IMR-90 (cell line): ENCODE results near the gene REN. TPM values are rescaled to one million over a fixed set of nuclear protein-coding genes. Genes with fewer than 3 reads are reported as not detected.

Source experiments
- ATAC-seq: fragments of 200-7000 bp; cut with Tn5 transposase; 2 replicates; pipeline ENCODE4 v1.9.1; 2020; ENCODE audit warnings: low read depth, mild to moderate bottlenecking, moderate library complexity
- BruUV-seq: library from RNA; stranded (reverse); fragments of 400-500 nt; replicated peaks from 2 replicates; lab custom pipeline; 2021; lab: Mats Ljungman, UMichigan
- CTCF ChIA-PET: fragments of 300-600 bp; formaldehyde crosslinking; extraction: SDS; loops from one replicate; lab custom pipeline; 2021; ENCODE audit warnings: antibody characterized with exemption; lab: Yijun Ruan, JAX
- POLR2A ChIA-PET: fragments of 300-600 bp; sonication (Branson Sonifier 250); formaldehyde crosslinking; loops from one replicate; lab custom pipeline; 2022; ENCODE audit warnings: antibody characterized with exemption; ENCODE audit not compliant: unreplicated experiment; lab: Charles Lee
- DNase-seq: peaks from one replicate; pipeline ENCODE4 v3.0.0; 2013
- H2AFZ ChIP-seq: replicated peaks from 2 replicates; pipeline ENCODE3; 2013; ENCODE audit warnings: low read length, mild to moderate bottlenecking; ENCODE audit not compliant: poor library complexity
- H2AK5ac ChIP-seq: 2 replicates; pipeline ENCODE4 v1.6.1; 2013; ENCODE audit warnings: low read depth, low read length, inconsistent platforms
- H2AK9ac ChIP-seq: replicated peaks from 2 replicates; pipeline ENCODE3; 2013; ENCODE audit warnings: mild to moderate bottlenecking, low read depth, low read length, moderate library complexity; ENCODE audit not compliant: poor library complexity
- H2BK120ac ChIP-seq: 2 replicates; pipeline ENCODE4 v1.6.1; 2013; ENCODE audit warnings: low read depth, low read length, inconsistent platforms
- H2BK15ac ChIP-seq: 3 replicates; pipeline ENCODE4 v1.6.1; 2013; ENCODE audit warnings: low read depth, low read length, inconsistent platforms
- H2BK20ac ChIP-seq: 2 replicates; pipeline ENCODE4 v1.6.1; 2013; ENCODE audit warnings: low read depth, mild to moderate bottlenecking, inconsistent platforms, low read length, moderate library complexity
- H2BK5ac ChIP-seq: 2 replicates; pipeline ENCODE4 v1.6.1; 2013; ENCODE audit warnings: mild to moderate bottlenecking, low read depth, low read length, inconsistent platforms; ENCODE audit not compliant: poor library complexity, severe bottlenecking
- H3K14ac ChIP-seq: replicated peaks from 2 replicates; pipeline ENCODE4 v1.6.1; 2013; ENCODE audit warnings: low read depth, low read length, inconsistent platforms
- H3K18ac ChIP-seq: 2 replicates; pipeline ENCODE4 v1.6.1; 2013; ENCODE audit warnings: low read depth, low read length, control low read depth
- H3K23ac ChIP-seq: 2 replicates; pipeline ENCODE4 v1.6.1; 2013; ENCODE audit warnings: low read depth, low read length, inconsistent platforms
- H3K27ac ChIP-seq: 2 replicates; pipeline ENCODE4 v1.5.1; 2013; ENCODE audit warnings: mild to moderate bottlenecking, control low read depth, low read length; ENCODE audit not compliant: insufficient read depth
- H3K27me3 ChIP-seq: 2 replicates; pipeline ENCODE4 v1.6.1; 2013; ENCODE audit warnings: low read length; ENCODE audit not compliant: control insufficient read depth, insufficient read depth
- H3K36me3 ChIP-seq: 2 replicates; pipeline ENCODE4 v1.6.1; 2013; ENCODE audit warnings: low read length, mixed read lengths; ENCODE audit not compliant: control insufficient read depth, insufficient read depth
- H3K4ac ChIP-seq: 2 replicates; pipeline ENCODE4 v1.6.1; 2013; ENCODE audit warnings: low read depth, low read length, inconsistent platforms
- H3K4me1 ChIP-seq: 2 replicates; pipeline ENCODE4 v1.6.1; 2013; ENCODE audit warnings: low read length, mixed read lengths; ENCODE audit not compliant: control insufficient read depth, insufficient read depth
- H3K4me2 ChIP-seq: 2 replicates; pipeline ENCODE4 v1.6.1; 2013; ENCODE audit warnings: low read depth, mild to moderate bottlenecking, control low read depth, low read length, moderate library complexity
- H3K4me3 ChIP-seq: 2 replicates; pipeline ENCODE4 v1.5.1; 2013; ENCODE audit warnings: low read depth, mild to moderate bottlenecking, control low read depth, low read length, moderate library complexity; ENCODE audit not compliant: insufficient read depth
- H3K56ac ChIP-seq: 2 replicates; pipeline ENCODE4 v1.6.1; 2013; ENCODE audit warnings: low read length, inconsistent platforms; ENCODE audit not compliant: insufficient read depth; ENCODE audit errors: extremely low read depth
- H3K79me1 ChIP-seq, 2 experiments: 2 replicates each; pipeline ENCODE4 v1.6.1; 2013; ENCODE audit warnings: low read length in 2 of 2, inconsistent platforms in 1 of 2, low read depth in 1 of 2
- H3K9ac ChIP-seq: 2 replicates; pipeline ENCODE4 v1.6.1; 2013; ENCODE audit warnings: low read depth, low read length, control low read depth
- H3K9me1 ChIP-seq: 2 replicates; pipeline ENCODE4 v1.6.1; 2013; ENCODE audit warnings: low read length, inconsistent platforms; ENCODE audit not compliant: insufficient read depth
- H3K9me3 ChIP-seq: 2 replicates; pipeline ENCODE4 v1.6.1; 2013; ENCODE audit warnings: low read length; ENCODE audit not compliant: control insufficient read depth, insufficient read depth
- H4K20me1 ChIP-seq: 2 replicates; pipeline ENCODE4 v1.6.1; 2013; ENCODE audit warnings: low read length, inconsistent platforms; ENCODE audit not compliant: insufficient read depth
- H4K5ac ChIP-seq: 2 replicates; pipeline ENCODE4 v1.6.1; 2013; ENCODE audit warnings: mild to moderate bottlenecking, low read depth, low read length, control low read depth
- H4K8ac ChIP-seq, 2 experiments: 2 replicates each; pipeline ENCODE4 v1.6.1; 2013; ENCODE audit warnings: low read depth in 2 of 2, low read length in 2 of 2, control low read depth in 1 of 2, inconsistent platforms in 1 of 2
- H4K91ac ChIP-seq: 2 replicates; pipeline ENCODE4 v1.6.1; 2013; ENCODE audit warnings: low read depth, low read length, inconsistent platforms; ENCODE audit not compliant: insufficient read depth
- BHLHE40 ChIP-seq: fragments of 150-350 bp; IDR thresholded peaks from 2 replicates; pipeline ENCODE4 v1.6.1; 2016; ENCODE audit warnings: mild to moderate bottlenecking, low read depth, low read length
- CEBPB ChIP-seq: IDR thresholded peaks from 2 replicates; pipeline ENCODE4 v1.6.1; 2012; ENCODE audit warnings: low read depth, low read length, improper control_type of control experiment
- CTCF ChIP-seq: conservative IDR thresholded peaks from 2 replicates; pipeline ENCODE4 v1.5.1; 2012; ENCODE audit warnings: mild to moderate bottlenecking, low read depth, low read length, improper control_type of control experiment
- ELK1 ChIP-seq: fragments of 150-350 bp; IDR thresholded peaks from 2 replicates; pipeline ENCODE4 v1.6.1; 2016; ENCODE audit warnings: low read depth, mild to moderate bottlenecking, low read length, moderate library complexity, borderline replicate concordance
- FOS ChIP-seq: fragments of 150-350 bp; IDR thresholded peaks from 2 replicates; pipeline ENCODE4 v1.6.1; 2016; ENCODE audit warnings: low read depth, low read length
- MAZ ChIP-seq: IDR thresholded peaks from 2 replicates; pipeline ENCODE4 v1.6.1; 2012; ENCODE audit warnings: low read depth, mild to moderate bottlenecking, low read length, improper control_type of control experiment, moderate library complexity, borderline replicate concordance
- MXI1 ChIP-seq: IDR thresholded peaks from 2 replicates; pipeline ENCODE4 v1.6.1; 2012; ENCODE audit warnings: low read depth, mild to moderate bottlenecking, low read length, moderate library complexity, borderline replicate concordance
- NFE2L2 ChIP-seq: fragments of 150-350 bp; IDR thresholded peaks from 2 replicates; pipeline ENCODE4 v1.6.1; 2016; ENCODE audit warnings: low read depth, mild to moderate bottlenecking, low read length
- POLR2A ChIP-seq: IDR thresholded peaks from 2 replicates; pipeline ENCODE4 v1.6.1; 2012; ENCODE audit warnings: mild to moderate bottlenecking, low read depth, low read length
- RAD21 ChIP-seq: IDR thresholded peaks from 2 replicates; pipeline ENCODE4 v1.6.1; 2012; ENCODE audit warnings: low read length, improper control_type of control experiment
- RCOR1 ChIP-seq: IDR thresholded peaks from 2 replicates; pipeline ENCODE4 v1.6.1; 2012; ENCODE audit warnings: mild to moderate bottlenecking, low read length, improper control_type of control experiment; ENCODE audit not compliant: insufficient replicate concordance
- RFX5 ChIP-seq: IDR thresholded peaks from 2 replicates; pipeline ENCODE4 v1.8.0; 2012; ENCODE audit warnings: low read depth, mild to moderate bottlenecking, low read length, moderate library complexity
- SMC3 ChIP-seq: fragments of 150-350 bp; IDR thresholded peaks from 2 replicates; pipeline ENCODE4 v1.6.1; 2016; ENCODE audit warnings: low read depth, mild to moderate bottlenecking, antibody characterized with exemption, low read length, moderate library complexity
- WGBS, 2 experiments: methylation state at CpG; one replicate each; pipeline versions ENCODE4 v1.1.5 to v1.1.7; 2013; ENCODE audit warnings: missing lambda C conversion rate in 2 of 2; ENCODE audit not compliant: insufficient read length in 1 of 2; ENCODE audit errors: extremely low coverage in 2 of 2; 5-methylcytosine and 5-hydroxymethylcytosine counted together
- dilution Hi-C: fragments of 300-500 bp; cut with HindIII; formaldehyde crosslinking; loops from one replicate; pipeline ENCODE4 v1.14.3; 2018; ENCODE audit warnings: low sequenced_read_pairs; ENCODE audit not compliant: unreplicated experiment
- in situ Hi-C: fragments of 300-500 bp; cut with MboI; formaldehyde crosslinking; loops from 3 replicates; pipeline ENCODE4 v1.14.3; 2019; ENCODE audit warnings: low sequenced_read_pairs, inconsistent platforms, mixed read lengths
- intact Hi-C: fragments of 100-400 bp; cut with micrococcal nuclease; formaldehyde crosslinking; loops from 2 replicates; pipeline ENCODE4 v1.10.0; 2022
- polyA plus RNA-seq, 3 experiments: library from polyadenylated mRNA; depleted of rRNA; stranded (reverse); fragments of >200 nt; gene quantifications; 2 replicates each; pipeline ENCODE4 v1.2.3, GENCODE V29; 2012; ENCODE audit warnings: low replicate concordance in 1 of 3
- total RNA-seq: library from RNA; depleted of rRNA; stranded (reverse); fragments of >200 nt; gene quantifications from 2 replicates; pipeline ENCODE4 v1.2.3, GENCODE V29; 2012

REN gene
- total and polyA plus RNA-seq, 2 of the 4 experiments (the other 2 are of a cell fraction) = 0.54 to 1.2 TPM

GRCh38 chr1:204201348-204202040 is 35.4 kb upstream of the REN start (continued):
- TF ChIP-seq SMC3 = no peak

- peaks cover 48% of the 10 kb centered on the region for H3K9me1 ChIP-seq
- H3K4me2 ChIP-seq = no peak overlapping the region
- ATAC-seq = no peak
- H3K9me3 ChIP-seq = no peaks in the 10 kb centered on the region
- H3K18ac ChIP-seq = peak overlapping the region; percentile 56; the same call in 1 of the 2 replicates
- H2BK20ac ChIP-seq = peak overlapping the region; percentile 99
- H3K79me1 ChIP-seq = peaks cover 6 to 31% of the 10 kb centered on the region in 2 experiments; a peak in 3 of 4 replicates
- dilution Hi-C loops (no loop called here), in situ Hi-C loops (no loop called here), intact Hi-C loops (no loop called here)
- TF ChIP-seq ELK1 (no peak), CEBPB (no peak), POLR2A (no peak), MAZ (no peak), CTCF (no peak), FOS (no peak), RCOR1 (no peak), RAD21 (no peak), BHLHE40 (no peak), NFE2L2 (no peak), RFX5 (no peak), MXI1 (no peak)
- peaks cover 34% of the 10 kb centered on the region for H3K4me1 ChIP-seq
- H3K36me3 ChIP-seq = no peaks in the 10 kb centered on the region
- H4K91ac ChIP-seq = peak overlapping the region; percentile 96
- no peak overlapping the region for H3K56ac ChIP-seq
- WGBS, 2 experiments = 90% methylated on average over 4 of the region's 9 CpGs; no CpG with 5 or more reads in 1 of the 2 experiments
- CTCF ChIA-PET = interaction anchor here (0.6 to 2.6 kb wide), 2 partner anchors 7 to 328 kb away, joined by 3 to 16 read pairs; no protein-coding TSS in a partner anchor
- DNase-seq = no peak
- no TSS peak for BruUV-seq
- no peak overlapping the region; the same call in 1 of the 2 replicates for H3K27ac ChIP-seq
- H2AFZ ChIP-seq = peak overlapping the region; percentile 6
- H4K20me1 ChIP-seq = no peaks in the 10 kb centered on the region
- peak overlapping the region; percentile 81; the same call in 1 of the 2 replicates for H3K23ac ChIP-seq
- no peak overlapping the region for H2AK9ac ChIP-seq
- H3K4me3 ChIP-seq = no peak overlapping the region
- no peak overlapping the region for H3K9ac ChIP-seq
- POLR2A ChIA-PET = no interaction called here
- H3K14ac ChIP-seq = peak overlapping the region; percentile 99
- H2BK120ac ChIP-seq = peak overlapping the region; percentile 99
- H2BK15ac ChIP-seq = peak overlapping the region; percentile 97
- peak overlapping the region; percentile 80; the same call in 1 of the 2 replicates for H4K5ac ChIP-seq
- H4K8ac ChIP-seq = peak overlapping the region; percentile 85 to 92
- no peaks in the 10 kb centered on the region for H3K27me3 ChIP-seq
- peak overlapping the region; percentile 99 for H2AK5ac ChIP-seq
- H2BK5ac ChIP-seq = peak overlapping the region; percentile 92
- H3K4ac ChIP-seq = peak overlapping the region; percentile 98
These were observed 33.4 kb upstream of the REN start for GRCh38 chr1:204199579-204199978.
